Urinary bladder (tissue), 4 donors: ENCODE measurements around the gene CEACAM19. TPM values are rescaled to one million over a fixed set of nuclear protein-coding genes. Genes with fewer than 3 reads are reported as not detected.
"Not testable (repeated sequence)": the region's sequence is repeated elsewhere in the genome, so short reads cannot be mapped to it uniquely, and the experiment has no call there.

Experiments
- DNase-seq: peaks from one replicate; pipeline ENCODE4 v3.0.0-alpha.2; 2015; ENCODE audit errors: extremely low spot score
- H3K27ac ChIP-seq: one replicate; pipeline ENCODE4 v1.5.1; 2013; ENCODE audit warnings: low read depth, mild to moderate bottlenecking, moderate library complexity
- H3K36me3 ChIP-seq: one replicate; pipeline ENCODE4 v1.6.1; 2013; ENCODE audit warnings: mild to moderate bottlenecking, moderate library complexity; ENCODE audit not compliant: insufficient read depth
- H3K4me1 ChIP-seq: one replicate; pipeline ENCODE4 v1.6.1; 2013; ENCODE audit warnings: mild to moderate bottlenecking, moderate library complexity; ENCODE audit not compliant: insufficient read depth
- H3K4me3 ChIP-seq: one replicate; pipeline ENCODE4 v1.5.1; 2013; ENCODE audit warnings: low read depth, low read length
- WGBS: extraction: QIAGEN DNeasy Blood & Tissue Kit; methylation state at CpG from one replicate; pipeline ENCODE4 v1.1.7; 2013; 5-methylcytosine and 5-hydroxymethylcytosine counted together
- polyA plus RNA-seq: library from polyadenylated mRNA; stranded (reverse); fragments of 200-250 nt; gene quantifications from one replicate; pipeline ENCODE4 v1.2.3, GENCODE V29; 2013
- total RNA-seq: library from RNA; depleted of rRNA; stranded (reverse); fragments of >200 nt; gene quantifications from one replicate; pipeline ENCODE4 v1.2.3, GENCODE V29; 2014
- donor health status: healthy with polysubstance abuse.
- donor health status: healthy.

CEACAM19 gene
- total and polyA plus RNA-seq, 2 donors = 1.8 to 4.9 TPM

GRCh38 chr19:44706506-44707236, 35.4 kb downstream of the CEACAM19 start:
- WGBS = 86% methylated on average over 6 of the region's 6 CpGs
- Histone ChIP-seq H3K4me3 (no peak overlapping the region), H3K4me1 (no peaks in the 10 kb centered on the region), H3K36me3 (no peaks in the 10 kb centered on the region), H3K27ac (no peak overlapping the region)
- no peak for DNase-seq

DNA sequence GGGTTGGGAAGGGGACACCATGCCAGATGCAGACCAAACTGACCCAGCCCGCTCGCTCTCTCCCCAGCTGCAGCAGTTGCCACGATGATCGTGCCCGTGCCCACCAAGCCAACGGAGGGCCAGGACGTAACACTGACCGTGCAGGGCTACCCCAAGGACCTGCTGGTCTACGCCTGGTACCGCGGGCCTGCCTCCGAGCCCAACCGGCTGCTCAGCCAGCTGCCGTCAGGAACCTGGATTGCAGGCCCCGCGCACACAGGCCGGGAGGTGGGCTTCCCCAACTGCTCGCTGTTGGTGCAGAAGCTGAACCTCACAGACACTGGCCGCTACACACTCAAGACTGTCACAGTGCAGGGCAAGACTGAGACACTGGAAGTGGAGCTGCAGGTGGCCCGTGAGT, 36.5 kb downstream of the CEACAM19 start:
- DNase-seq = no peak
- Histone ChIP-seq H3K36me3 (no peaks in the 10 kb centered on the region), H3K27ac (no peak overlapping the region), H3K4me3 (no peak overlapping the region), H3K4me1 (no peaks in the 10 kb centered on the region)
- 90% methylated on average over 20 of the region's 20 CpGs for WGBS

- no peak overlapping the region for H3K27ac ChIP-seq
- no peaks in the 10 kb centered on the region for H3K36me3 ChIP-seq
- no peaks in the 10 kb centered on the region for H3K4me1 ChIP-seq
- no peak overlapping the region for H3K4me3 ChIP-seq
- 70% methylated on average over 5 of the region's 5 CpGs for WGBS
- no peak for DNase-seq
These were observed 37.7 kb downstream of the CEACAM19 start for GRCh38 chr19:44708940-44709339.

GRCh38 chr19:44709434-44710266, 38.4 kb downstream of the CEACAM19 start:
- H3K36me3 ChIP-seq, DNase-seq, H3K4me3 ChIP-seq, H3K27ac ChIP-seq, H3K4me1 ChIP-seq: not testable (repeated sequence)
- 82% methylated on average over 4 of the region's 4 CpGs for WGBS

GRCh38 chr19:44710483-44710882, 39.2 kb downstream of the CEACAM19 start:
- WGBS = 69% methylated on average over 14 of the region's 14 CpGs
- Histone ChIP-seq H3K27ac (no peak overlapping the region), H3K4me1 (no peaks in the 10 kb centered on the region), H3K4me3 (no peak overlapping the region), H3K36me3 (no peaks in the 10 kb centered on the region)
- no peak for DNase-seq

- H3K27ac ChIP-seq = no peak overlapping the region
- WGBS = 58% methylated on average over 4 of the region's 4 CpGs
- no peaks in the 10 kb centered on the region for H3K4me1 ChIP-seq
- no peaks in the 10 kb centered on the region for H3K36me3 ChIP-seq
- DNase-seq = no peak
- no peak overlapping the region for H3K4me3 ChIP-seq
These were observed 41.7 kb downstream of the CEACAM19 start for GRCh38 chr19:44712864-44713515.

DNA sequence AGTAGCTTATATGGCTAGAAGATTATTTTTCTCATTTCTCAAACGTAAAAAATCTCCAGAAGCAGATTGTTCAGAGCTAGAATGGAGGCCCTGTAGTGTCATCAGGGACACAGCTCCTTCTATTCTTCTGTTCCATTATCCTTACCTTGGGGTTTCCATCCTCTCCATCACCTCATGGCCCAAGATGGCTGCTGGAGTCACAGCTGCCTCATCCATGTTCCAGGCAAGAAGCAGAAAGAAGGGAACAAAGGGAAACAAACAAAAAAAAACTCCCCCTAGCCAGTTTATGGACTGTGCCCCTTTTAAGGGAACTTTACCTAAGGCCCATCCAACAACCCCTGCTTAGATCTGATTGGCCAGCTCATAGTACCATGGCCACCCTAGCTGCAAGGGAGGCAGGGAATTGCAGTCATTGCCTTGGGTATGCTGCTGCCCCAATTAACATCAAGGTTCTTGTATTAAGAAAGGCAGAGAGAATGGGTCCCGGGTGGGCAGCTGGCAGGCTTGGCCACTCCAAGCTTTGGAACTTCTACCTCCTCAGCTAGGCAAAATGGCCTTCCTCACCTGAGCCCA, 43.4 kb downstream of the CEACAM19 start:
- 46% methylated on average over 2 of the region's 2 CpGs for WGBS
- no peak overlapping the region for H3K4me3 ChIP-seq
- no peaks in the 10 kb centered on the region for H3K4me1 ChIP-seq
- no peak overlapping the region for H3K27ac ChIP-seq
- no peak for DNase-seq
- H3K36me3 ChIP-seq = no peaks in the 10 kb centered on the region

- no peaks in the 10 kb centered on the region for H3K4me1 ChIP-seq
- WGBS = 89% methylated on average over 6 of the region's 6 CpGs
- no peak overlapping the region for H3K27ac ChIP-seq
- no peak for DNase-seq
- H3K36me3 ChIP-seq = no peaks in the 10 kb centered on the region
- no peak overlapping the region for H3K4me3 ChIP-seq
These were observed 46.3 kb downstream of the CEACAM19 start for GRCh38 chr19:44717603-44718002.

- no peak overlapping the region for H3K27ac ChIP-seq
- no peaks in the 10 kb centered on the region for H3K36me3 ChIP-seq
- H3K4me1 ChIP-seq = no peaks in the 10 kb centered on the region
- DNase-seq = peak; percentile 51
- H3K4me3 ChIP-seq = no peak overlapping the region
- WGBS = 34% methylated on average over 11 of the region's 11 CpGs
These were observed 47.4 kb downstream of the CEACAM19 start for GRCh38 chr19:44718441-44719261.

DNA sequence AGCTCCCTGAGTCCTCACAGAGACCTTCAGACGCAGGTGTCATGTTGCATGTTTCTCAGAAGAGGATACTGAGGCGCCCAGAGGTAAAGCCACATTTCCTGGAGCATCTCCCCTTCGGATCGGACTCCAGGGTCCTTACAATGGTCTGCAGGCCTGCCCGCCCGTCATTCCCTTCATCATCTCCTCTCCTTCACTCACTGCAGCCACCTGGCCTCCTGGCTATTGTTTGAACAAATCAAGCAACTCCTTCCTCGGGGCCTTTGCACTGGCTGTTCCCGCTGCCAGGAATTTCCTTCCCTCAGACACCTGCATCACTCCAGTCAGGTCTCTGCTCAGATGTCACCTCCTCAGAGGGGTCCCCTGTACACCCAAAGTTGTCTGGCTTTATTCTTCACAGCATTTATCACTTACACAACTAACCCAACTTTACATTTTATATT, 48.0 kb downstream of the CEACAM19 start:
- no peaks in the 10 kb centered on the region for H3K4me1 ChIP-seq
- 84% methylated on average over 8 of the region's 8 CpGs for WGBS
- H3K4me3 ChIP-seq = no peak overlapping the region
- H3K27ac ChIP-seq = no peak overlapping the region
- no peaks in the 10 kb centered on the region for H3K36me3 ChIP-seq
- DNase-seq = no peak

DNA sequence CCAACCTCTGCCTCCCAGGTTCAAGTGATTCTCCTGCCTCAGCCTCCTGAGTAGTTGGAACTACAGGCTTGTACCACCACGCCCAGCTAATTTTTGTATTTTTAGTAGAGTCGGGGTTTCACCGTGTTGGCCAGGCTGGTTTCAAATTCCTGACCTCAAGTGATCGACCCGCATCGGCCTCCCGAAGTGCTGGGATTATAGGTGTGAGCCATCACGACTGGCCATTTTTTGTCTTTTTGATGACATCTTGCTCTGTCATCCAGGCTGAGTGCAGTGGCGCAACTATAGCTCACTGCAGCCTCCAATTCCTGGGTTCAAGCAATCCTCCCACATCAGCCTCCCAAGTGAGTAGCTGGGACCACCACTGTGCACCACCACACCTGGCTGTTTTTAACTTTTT, 49.1 kb downstream of the CEACAM19 start:
- not testable (repeated sequence) for H3K4me1 ChIP-seq, H3K36me3 ChIP-seq, H3K4me3 ChIP-seq, H3K27ac ChIP-seq, DNase-seq
- WGBS = 92% methylated on average over 9 of the region's 9 CpGs

- no peak for DNase-seq
- WGBS = 82% methylated on average over 6 of the region's 6 CpGs
- Histone ChIP-seq H3K4me3 (no peak overlapping the region), H3K36me3 (no peaks in the 10 kb centered on the region), H3K4me1 (no peaks in the 10 kb centered on the region), H3K27ac (no peak overlapping the region)
These were observed 49.7 kb downstream of the CEACAM19 start for GRCh38 chr19:44720945-44721344.

DNA sequence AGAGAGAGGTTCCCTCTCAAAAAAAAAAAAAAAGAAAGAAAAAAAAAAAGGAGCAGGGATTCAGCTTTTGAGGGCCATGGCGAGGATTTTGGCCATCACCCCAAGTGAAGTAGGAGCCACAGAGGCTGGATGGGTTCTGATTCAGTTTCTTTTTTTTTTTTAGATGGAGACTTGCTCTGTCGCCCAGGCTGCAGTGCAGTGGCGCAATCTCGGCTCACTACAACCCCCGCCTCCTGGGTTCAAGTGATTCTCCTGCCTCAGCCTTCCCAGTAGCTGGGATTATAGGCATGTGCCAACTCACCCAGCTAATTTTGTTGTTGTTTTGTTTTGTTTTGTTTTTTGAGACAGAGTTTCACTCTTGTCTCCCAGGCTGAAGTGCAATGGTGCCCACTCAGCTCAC, 50.1 kb downstream of the CEACAM19 start:
- not testable (repeated sequence) for H3K36me3 ChIP-seq, DNase-seq, H3K4me1 ChIP-seq, H3K27ac ChIP-seq, H3K4me3 ChIP-seq
- 87% methylated on average over 5 of the region's 5 CpGs for WGBS
